GM12864 (cell line): Measurements from ENCODE around the gene TYMS.
"Not testable (repeated sequence)": the region's sequence is repeated elsewhere in the genome, so short reads cannot be mapped to it uniquely, and the experiment has no call there.

ENCODE experiments used
- DNase-seq: peaks from one replicate; pipeline ENCODE4 v3.0.0-alpha.2; 2011; ENCODE audit warnings: low read depth
- H3K4me3 ChIP-seq: 2 replicates; pipeline ENCODE4 v1.5.1; 2011; ENCODE audit warnings: mild to moderate bottlenecking, low read depth, low read length, control low read depth
- TF ChIP-seq, protein P1 (sequence below): IDR thresholded peaks from 2 replicates; pipeline ENCODE4 v1.5.1; 2011; ENCODE audit warnings: low read depth, mild to moderate bottlenecking, moderate library complexity, low read length, control low read depth, inconsistent platforms; ENCODE audit errors: missing control alignments

TYMS gene

DNA sequence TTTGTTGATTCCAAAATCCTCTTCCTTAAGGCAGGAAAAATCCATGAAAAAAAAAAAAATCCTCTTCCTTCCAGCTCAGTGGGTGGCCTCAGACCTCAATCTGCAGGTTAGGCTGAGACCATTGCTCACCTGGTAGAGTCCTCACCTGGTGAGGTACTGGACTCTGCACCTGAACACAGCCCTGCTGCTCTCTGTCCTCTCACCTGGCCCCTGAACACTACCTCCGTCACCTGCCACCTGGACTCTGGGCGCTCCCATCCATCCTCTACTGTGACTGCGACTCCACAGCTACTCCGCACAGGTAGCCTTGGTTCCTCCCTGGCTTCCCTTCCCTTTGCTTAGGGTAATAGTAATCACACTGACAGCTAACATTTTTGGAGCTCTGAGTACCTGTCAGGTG lies 22.1 kb downstream of the TYMS start:
- TF ChIP-seq, protein P1, sequence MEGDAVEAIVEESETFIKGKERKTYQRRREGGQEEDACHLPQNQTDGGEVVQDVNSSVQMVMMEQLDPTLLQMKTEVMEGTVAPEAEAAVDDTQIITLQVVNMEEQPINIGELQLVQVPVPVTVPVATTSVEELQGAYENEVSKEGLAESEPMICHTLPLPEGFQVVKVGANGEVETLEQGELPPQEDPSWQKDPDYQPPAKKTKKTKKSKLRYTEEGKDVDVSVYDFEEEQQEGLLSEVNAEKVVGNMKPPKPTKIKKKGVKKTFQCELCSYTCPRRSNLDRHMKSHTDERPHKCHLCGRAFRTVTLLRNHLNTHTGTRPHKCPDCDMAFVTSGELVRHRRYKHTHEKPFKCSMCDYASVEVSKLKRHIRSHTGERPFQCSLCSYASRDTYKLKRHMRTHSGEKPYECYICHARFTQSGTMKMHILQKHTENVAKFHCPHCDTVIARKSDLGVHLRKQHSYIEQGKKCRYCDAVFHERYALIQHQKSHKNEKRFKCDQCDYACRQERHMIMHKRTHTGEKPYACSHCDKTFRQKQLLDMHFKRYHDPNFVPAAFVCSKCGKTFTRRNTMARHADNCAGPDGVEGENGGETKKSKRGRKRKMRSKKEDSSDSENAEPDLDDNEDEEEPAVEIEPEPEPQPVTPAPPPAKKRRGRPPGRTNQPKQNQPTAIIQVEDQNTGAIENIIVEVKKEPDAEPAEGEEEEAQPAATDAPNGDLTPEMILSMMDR, result no peak
- H3K4me3 ChIP-seq, result no peak overlapping the region
- DNase-seq, result no peak

DNA sequence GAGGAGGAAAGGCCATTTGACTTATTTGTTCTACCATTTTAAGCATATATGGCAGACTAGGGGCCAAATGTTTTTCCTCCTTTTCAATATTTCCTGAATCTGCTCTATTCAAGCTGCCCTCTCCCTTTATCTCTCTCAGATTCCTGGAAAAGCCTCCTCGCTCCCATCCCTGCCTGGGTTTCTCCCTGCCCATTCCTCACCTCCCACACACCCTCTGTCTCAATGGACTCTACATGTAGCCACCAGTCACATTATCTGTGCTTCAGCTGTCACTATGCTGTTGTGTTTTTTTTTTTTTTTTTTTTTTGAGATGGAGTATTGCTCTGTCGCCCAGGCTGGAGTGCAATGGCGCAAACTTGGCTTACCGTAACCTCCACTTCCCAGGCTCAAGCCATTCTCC lies 22.9 kb downstream of the TYMS start:
- H3K4me3 ChIP-seq, result no peak overlapping the region
- no peak for DNase-seq
- TF ChIP-seq, protein P1, result no peak

DNA sequence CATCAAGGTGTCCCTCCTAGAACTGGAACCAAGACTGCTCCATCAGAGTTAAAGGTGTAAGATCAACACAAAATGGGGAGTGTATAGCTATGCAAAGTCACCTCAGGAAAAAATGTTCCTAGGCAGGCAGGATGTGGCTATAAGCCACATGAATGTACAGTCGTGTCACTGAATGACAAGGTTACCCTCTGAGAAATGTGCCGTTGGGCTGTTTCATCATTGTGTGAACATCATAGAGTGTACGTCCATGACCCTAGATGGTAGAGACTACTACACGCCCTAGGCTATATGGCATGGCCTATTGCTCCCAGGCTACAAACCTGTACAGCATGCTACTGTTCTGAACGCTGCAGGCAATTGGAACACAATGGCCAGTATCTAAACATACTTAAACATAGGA lies 24.5 kb downstream of the TYMS start:
- no peak for DNase-seq
- H3K4me3 ChIP-seq, result no peak overlapping the region
- TF ChIP-seq, protein P1, result no peak

DNA sequence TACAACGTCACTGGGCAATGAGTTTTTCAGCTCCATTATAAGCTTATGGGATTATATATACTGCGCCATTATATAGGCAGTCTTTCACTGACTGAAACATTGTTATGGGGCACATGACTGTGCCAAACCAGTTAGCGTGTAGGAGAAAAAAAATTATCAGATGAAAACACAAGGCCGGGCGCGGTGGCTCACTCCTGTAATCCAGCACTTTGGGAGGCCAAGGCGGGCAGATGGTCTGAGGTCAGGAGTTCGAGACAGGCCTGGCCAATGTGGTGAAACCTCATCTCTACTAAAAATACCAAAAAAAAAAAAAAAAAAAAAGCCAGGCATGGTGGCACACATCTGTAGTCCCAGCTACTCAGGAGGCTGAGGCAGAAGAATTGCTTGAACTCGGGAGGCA lies 25.0 kb downstream of the TYMS start:
- not testable (repeated sequence) for H3K4me3 ChIP-seq, DNase-seq

DNA sequence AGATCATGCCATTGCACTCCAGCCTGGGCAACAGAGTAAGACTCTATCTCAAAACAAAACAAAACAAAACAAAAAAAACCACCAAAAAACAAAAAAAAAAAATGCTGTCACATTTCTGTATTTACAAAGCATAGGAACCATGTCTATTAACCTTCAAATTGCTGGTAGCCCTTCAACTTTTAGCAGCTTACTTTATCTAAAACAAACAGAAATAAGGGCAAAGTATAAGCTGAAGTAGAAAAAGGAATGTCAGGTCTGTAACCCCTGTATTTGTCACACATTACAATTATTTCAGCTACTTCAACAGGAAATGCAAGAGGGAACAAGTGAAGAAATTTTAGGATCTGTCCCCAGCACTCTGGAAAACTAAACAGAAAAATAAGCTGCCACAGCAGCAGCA lies 25.4 kb downstream of the TYMS start:
- no peak for DNase-seq
- TF ChIP-seq, protein P1, result no peak
- H3K4me3 ChIP-seq, result no peak overlapping the region

DNA sequence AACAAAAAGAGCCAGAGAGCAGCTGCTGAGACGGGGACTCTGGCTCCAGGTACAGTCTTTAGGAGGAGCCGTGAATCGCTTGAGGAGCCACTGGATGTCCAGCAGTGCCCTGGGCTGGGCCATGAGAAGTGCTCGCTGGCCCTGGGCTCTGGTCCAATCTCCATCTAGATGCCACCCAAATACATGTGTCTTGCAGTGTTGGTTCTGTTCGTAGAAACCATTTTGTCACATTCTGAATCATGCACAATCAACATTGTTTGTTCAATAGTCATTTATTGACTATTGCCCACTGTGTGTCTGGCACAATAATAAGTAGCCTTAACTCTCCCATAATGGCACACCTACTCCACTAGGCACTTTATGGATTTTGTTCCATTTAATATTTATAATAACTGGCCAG lies 26.1 kb downstream of the TYMS start:
- no peak for DNase-seq
- no peak overlapping the region for H3K4me3 ChIP-seq
- TF ChIP-seq, protein P1, result no peak

DNA sequence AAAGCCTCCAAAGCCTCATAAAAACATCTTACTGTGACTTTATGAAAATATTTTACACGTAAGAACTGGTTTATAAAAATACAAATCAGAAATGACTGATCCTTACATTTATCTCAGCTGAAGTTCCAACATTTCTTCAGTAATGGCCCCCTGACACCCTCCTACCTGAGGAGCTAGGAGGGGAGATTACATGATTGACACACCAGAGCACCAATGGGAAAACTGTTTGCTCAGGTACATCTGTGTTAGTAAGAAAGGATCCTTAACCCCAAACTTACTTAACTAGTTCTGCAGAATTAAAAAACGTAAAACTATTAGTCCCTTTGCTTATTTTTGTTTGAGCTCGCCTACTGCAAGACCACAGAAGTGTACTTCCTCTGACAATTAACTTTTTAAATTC lies 28.0 kb downstream of the TYMS start:
- no peak for DNase-seq
- no peak overlapping the region for H3K4me3 ChIP-seq
- TF ChIP-seq, protein P1, result no peak
